Kidney (tissue), 14 donors: ENCODE data around the gene CCDC74B. TPM values are rescaled to one million over a fixed set of nuclear protein-coding genes. Genes with fewer than 3 reads are reported as not detected.
"Not testable (repeated sequence)": the region's sequence is repeated elsewhere in the genome, so short reads cannot be mapped to it uniquely, and the experiment has no call there.

Source experiments
- DNase-seq, 5 donors: peaks; one replicate each; pipeline ENCODE4 v3.0.0-alpha.2; 2013 to 2020
- FAIRE-seq: peaks from 2 replicates; lab custom pipeline; 2012; peaks lifted over from hg19 to GRCh38; lab: Jason Lieb, UNC
- H3K27ac ChIP-seq, 2 donors: one replicate each; pipeline ENCODE4 v1.7.0; 2013; ENCODE audit warnings: low read depth in 2 of 2, low read length in 2 of 2, inconsistent platforms in 1 of 2
- H3K27me3 ChIP-seq: one replicate; pipeline ENCODE4 v1.7.1; 2013; ENCODE audit warnings: low read length, inconsistent platforms; ENCODE audit not compliant: control insufficient read depth, insufficient read depth
- H3K36me3 ChIP-seq, 3 donors: one replicate each; pipeline versions ENCODE4 v1.7.0 to v1.7.1; 2013; ENCODE audit warnings: low read length in 3 of 3, control low read depth in 1 of 3, inconsistent platforms in 1 of 3; ENCODE audit not compliant: insufficient read depth in 3 of 3, control insufficient read depth in 2 of 3
- H3K4me1 ChIP-seq, 3 donors: one replicate each; pipeline versions ENCODE4 v1.7.0 to v1.7.1; 2013; ENCODE audit warnings: low read length in 3 of 3, inconsistent platforms in 1 of 3, low read depth in 1 of 3; ENCODE audit not compliant: control insufficient read depth in 2 of 3, insufficient read depth in 2 of 3
- H3K4me3 ChIP-seq, 3 donors: one replicate each; pipeline versions ENCODE4 v1.7.0 to v1.8.1; 2013; ENCODE audit warnings: low read length in 3 of 3, control low read depth in 1 of 3, inconsistent platforms in 1 of 3
- H3K9ac ChIP-seq, 3 donors: one replicate each; pipeline versions ENCODE4 v1.7.0 to v1.7.1; 2013; ENCODE audit warnings: low read length in 3 of 3, control low read depth in 1 of 3, inconsistent platforms in 1 of 3
- H3K9me3 ChIP-seq, 3 donors: one replicate each; pipeline versions ENCODE4 v1.7.0 to v1.7.1; 2013; ENCODE audit warnings: low read length in 3 of 3, control low read depth in 1 of 3, inconsistent platforms in 1 of 3; ENCODE audit not compliant: control insufficient read depth in 2 of 3, insufficient read depth in 1 of 3
- CTCF ChIP-seq: IDR thresholded peaks from 3 replicates; pipeline ENCODE4 v1.5.1; 2012; ENCODE audit warnings: mild to moderate bottlenecking, moderate library complexity, borderline replicate concordance; ENCODE audit not compliant: insufficient read depth; ENCODE audit errors: extremely low read depth
- intact Hi-C: fragments of 100-400 bp; cut with DNase I; formaldehyde crosslinking; loops from one replicate; pipeline ENCODE4 v1.11.1; 2022
- polyA plus RNA-seq: library from polyadenylated mRNA; stranded (reverse); fragments of 350-450 nt; fragmentation: Illumina TruSeq; extraction: RNeasy Lipid Tissue Mini Kit (QIAGEN cat#74804); gene quantifications from one replicate; pipeline ENCODE4 v1.2.3, GENCODE V29; 2014; ENCODE audit warnings: low read depth, low replicate concordance; ENCODE audit not compliant: insufficient read depth
- total RNA-seq: library from RNA; stranded (reverse); fragmentation: NEBNext Ultra II Directional; extraction: Animal tissue kit (Norgen Biotek cat#: 25700); gene quantifications from one replicate; pipeline ENCODE4 v1.2.1, GENCODE V29; 2021
- donor health status: control.
- donor health status: control.
- donor health status: control.
- donor health status: control.
- donor health status: control.
- donor health status: DM: yes; HTN: yes; CAD: no.
- donor health status: Normal renal cell carcinoma (clear cell type).

The CCDC74B gene
- total and polyA plus RNA-seq, 2 donors from 2014 or later = 4.5 to 6.4 TPM

DNA sequence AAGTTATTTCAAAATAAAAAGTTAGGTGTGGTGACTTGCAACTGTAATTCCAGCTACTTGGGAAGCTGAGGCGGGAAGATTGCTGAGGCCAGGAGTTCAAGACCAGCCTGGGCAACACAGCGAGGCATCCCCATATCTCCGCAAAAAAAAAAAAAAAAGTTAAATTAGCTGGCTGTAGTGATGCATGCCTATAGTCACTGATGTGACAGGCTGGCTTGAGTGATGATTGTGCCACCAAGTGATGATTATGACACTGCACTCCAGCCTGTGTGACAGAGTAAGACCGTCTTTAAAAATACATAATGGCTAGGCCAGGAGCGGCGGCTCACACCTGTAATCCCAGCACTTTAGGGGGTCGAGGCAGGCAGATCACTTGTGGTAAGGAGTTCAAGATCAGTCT lies 25.0 kb upstream of the CCDC74B start:
- H3K9ac ChIP-seq = no peak overlapping the region
- no peak for TF ChIP-seq CTCF
- H3K9me3 ChIP-seq = no peaks in the 10 kb centered on the region
- no peak overlapping the region for H3K4me3 ChIP-seq
- no peak overlapping the region for H3K27ac ChIP-seq
- FAIRE-seq (no peak), DNase-seq (no peak)
- peaks cover 4 to 24% (median 10%) of the 10 kb centered on the region in 3 donors for H3K36me3 ChIP-seq
- no peaks in the 10 kb centered on the region for H3K4me1 ChIP-seq
- intact Hi-C loops = no loop called here
- no peaks in the 10 kb centered on the region for H3K27me3 ChIP-seq

GRCh38 chr2:130169163-130169562 lies 24.3 kb upstream of the CCDC74B start:
- H3K4me3 ChIP-seq, DNase-seq, H3K27ac ChIP-seq, intact Hi-C loops, FAIRE-seq, H3K9ac ChIP-seq, H3K27me3 ChIP-seq, H3K9me3 ChIP-seq, H3K4me1 ChIP-seq: not testable (repeated sequence)
- H3K36me3 ChIP-seq = peaks cover 8 to 21% (median 13%) of the 10 kb centered on the region in 3 donors

GRCh38 chr2:130166611-130167010 lies 21.7 kb upstream of the CCDC74B start:
- H3K27ac ChIP-seq, H3K9me3 ChIP-seq, H3K9ac ChIP-seq, intact Hi-C loops, H3K4me1 ChIP-seq, DNase-seq, H3K4me3 ChIP-seq, H3K27me3 ChIP-seq, FAIRE-seq: not testable (repeated sequence)
- H3K36me3 ChIP-seq = peaks cover 8 to 26% (median 14%) of the 10 kb centered on the region in 3 donors

- FAIRE-seq = no peak
Observed at GRCh38 chr2:130165293-130166016, 20.5 kb upstream of the CCDC74B start.

More at GRCh38 chr2:130165293-130166016, 20.5 kb upstream of the CCDC74B start:
- no peak overlapping the region for H3K27ac ChIP-seq
- no peaks in the 10 kb centered on the region for H3K9me3 ChIP-seq
- H3K9ac ChIP-seq = no peak overlapping the region
- H3K4me3 ChIP-seq = no peak overlapping the region
- H3K4me1 ChIP-seq = no peaks in the 10 kb centered on the region
- intact Hi-C loops = no loop called here
- H3K36me3 ChIP-seq = peaks cover 8 to 26% (median 14%) of the 10 kb centered on the region in 3 donors
- no peak for DNase-seq
- no peak for TF ChIP-seq CTCF
- H3K27me3 ChIP-seq = no peaks in the 10 kb centered on the region
